ENCODE results near the gene CCDC124.
"Not testable (repeated sequence)": the region's sequence is repeated elsewhere in the genome, so short reads cannot be mapped to it uniquely, and the experiment has no call there.

The CCDC124 gene, protein sequence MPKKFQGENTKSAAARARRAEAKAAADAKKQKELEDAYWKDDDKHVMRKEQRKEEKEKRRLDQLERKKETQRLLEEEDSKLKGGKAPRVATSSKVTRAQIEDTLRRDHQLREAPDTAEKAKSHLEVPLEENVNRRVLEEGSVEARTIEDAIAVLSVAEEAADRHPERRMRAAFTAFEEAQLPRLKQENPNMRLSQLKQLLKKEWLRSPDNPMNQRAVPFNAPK

DNA sequence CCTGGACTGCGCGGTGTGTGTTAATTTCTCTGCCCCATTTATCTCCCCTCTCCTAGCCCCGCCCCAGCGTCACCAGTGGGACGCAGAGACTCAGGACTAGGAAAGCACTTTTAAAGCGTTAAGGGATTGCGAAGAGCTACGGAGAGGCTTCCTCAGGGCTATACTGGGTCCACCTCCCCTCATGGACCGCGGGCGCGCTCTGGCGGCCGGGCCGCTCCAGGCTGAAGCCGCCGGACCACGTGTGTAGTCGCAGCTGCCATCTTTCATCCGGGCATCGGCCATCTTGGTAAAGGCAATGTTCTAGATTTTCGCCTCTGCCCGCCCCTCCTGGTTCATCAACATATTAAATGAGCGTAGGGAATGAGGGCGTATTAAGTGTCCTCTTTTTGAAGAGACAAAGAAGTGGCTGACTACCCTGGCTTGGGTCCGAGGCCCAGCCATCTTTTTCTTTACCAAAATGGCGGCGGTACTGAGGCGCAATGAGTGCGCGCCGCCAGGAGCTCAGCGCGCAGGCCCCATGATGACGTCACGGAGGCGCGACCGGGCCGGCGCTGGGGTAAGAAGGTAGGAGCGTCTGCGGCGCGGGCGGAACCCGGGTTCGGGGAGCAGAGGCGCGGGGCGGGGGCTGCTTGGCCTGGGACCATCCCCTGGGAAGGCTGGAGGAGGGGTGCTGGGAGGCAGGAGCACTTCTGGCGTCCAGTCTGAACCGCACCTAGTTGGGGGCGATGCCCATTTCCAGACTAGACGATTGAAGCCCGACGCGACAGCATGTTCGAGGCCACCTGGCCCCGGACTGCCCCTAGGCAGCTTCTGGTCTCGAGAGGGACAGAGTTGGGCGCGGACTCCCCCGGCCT lies at the start of gene CCDC124:
CCDC124 (plus strand) TSS at position 531 of the 854 bp plus-strand sequence. CDS start 3,406 bp downstream, outside the sequence.
- DNase-seq: peak; percentile 94

DNA sequence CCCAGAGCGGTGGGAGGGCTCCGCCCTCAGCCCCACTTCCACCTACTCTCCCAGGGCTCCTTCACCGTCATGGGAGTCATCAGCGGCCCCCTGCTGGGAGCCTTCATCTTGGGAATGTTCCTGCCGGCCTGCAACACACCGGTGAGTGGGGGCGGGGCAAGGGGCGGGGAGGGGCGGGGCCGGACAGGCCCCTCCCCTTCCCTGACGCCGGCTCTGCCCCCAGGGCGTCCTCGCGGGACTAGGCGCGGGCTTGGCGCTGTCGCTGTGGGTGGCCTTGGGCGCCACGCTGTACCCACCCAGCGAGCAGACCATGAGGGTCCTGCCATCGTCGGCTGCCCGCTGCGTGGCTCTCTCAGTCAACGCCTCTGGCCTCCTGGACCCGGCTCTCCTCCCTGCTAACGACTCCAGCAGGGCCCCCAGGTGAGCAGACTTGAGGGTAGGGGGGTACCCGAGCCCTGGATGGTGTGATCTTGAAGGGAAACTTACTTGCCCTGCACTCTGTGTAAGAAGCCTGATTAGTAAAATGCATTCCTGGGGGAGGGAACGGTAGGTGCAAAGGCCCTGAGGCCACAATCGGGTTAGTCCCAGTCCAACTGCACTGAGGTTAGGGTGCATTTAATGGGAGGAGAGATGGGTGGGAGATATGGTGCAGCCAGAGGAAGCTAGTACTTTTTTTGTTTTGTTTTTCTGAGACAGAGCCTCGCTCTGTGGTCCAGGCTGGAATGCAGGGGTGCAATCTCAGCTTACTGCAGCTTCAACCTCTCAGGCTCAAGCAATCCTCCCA lies 49.0 kb upstream of the CCDC124 start:
- DNase-seq: no peak

DNA sequence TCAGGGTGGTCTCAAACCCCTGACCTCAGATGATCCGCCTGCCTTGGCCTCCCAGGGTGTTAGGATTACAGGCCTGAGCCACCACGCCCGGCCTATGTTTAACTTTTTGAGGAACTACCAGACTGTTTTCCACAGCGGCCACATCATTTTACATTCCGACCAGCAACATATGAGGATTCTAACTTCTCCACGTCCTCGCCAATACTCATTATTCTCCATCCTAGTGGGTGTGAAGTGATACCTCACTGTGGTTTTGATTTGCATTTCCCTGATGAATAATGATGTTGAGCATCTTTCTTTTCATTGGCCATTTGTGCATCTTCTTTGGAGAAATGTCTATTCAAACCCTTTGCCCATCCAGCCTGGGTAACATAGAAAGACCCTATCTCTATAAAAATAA lies 46.3 kb upstream of the CCDC124 start:
- DNase-seq: no peak

DNA sequence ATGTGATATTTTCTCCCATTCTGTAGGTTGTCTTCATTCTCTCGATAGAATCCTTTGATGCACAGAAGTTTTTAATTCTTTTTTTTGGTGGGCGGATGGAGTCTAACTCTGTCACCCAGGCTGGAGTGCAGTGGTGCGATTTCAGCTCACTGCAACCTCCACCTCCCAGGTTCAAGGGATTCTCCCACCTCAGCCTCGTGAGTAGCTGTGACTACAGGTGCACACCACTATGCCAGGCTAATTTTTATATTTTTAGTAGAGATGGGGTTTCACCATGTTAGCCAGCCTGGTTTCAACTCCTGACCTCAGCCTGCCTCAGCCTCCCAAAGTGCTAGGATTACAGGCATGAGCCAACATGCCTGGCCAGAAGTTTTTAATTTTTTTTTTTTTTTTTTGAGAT lies 45.6 kb upstream of the CCDC124 start:
- not testable (repeated sequence) for DNase-seq

DNA sequence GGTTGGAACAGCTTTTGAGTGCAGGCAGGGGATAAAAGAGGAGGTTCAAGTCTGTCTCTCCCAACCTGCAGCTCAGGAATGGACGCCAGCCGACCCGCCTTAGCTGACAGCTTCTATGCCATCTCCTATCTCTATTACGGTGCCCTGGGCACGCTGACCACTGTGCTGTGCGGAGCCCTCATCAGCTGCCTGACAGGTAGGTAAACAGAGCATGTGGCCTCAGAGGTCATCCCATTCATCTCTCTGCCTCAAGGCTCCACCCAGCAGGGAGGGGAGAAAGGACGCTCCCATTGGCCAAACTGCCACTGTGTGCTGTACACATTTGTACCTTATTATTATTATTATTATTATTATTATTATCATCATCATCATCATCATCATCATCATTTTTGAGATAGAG lies 44.6 kb upstream of the CCDC124 start:
- no peak for DNase-seq

DNA sequence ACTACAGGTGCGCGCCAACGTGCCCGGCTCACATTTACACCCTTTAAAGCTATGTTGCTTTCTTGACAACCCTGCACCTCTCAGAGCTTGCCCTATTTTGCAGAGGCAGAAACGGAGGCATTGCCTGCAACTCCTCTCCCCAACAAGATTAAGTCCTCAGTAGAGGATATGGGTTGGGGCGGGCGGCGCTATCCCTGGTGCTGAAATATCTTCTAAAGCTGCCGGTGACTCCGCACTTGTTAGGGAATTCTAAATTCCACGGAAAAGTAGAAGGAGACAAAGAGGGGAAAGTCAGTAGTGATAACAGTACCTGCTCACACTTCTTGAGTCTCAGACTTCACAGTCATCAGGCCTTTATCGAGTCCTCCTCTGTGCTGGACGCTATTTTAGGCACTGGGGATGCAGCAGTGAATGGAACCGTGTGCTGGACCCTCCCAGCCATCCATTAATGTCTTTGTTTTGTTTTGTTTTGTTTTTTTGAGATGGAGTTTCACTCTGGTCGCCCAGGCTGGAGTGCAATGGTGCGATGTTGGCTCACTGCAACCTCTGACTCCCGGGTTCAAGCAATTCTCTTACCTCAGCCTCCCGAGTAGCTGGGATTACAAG lies 43.1 kb upstream of the CCDC124 start:
- DNase-seq: no peak

DNA sequence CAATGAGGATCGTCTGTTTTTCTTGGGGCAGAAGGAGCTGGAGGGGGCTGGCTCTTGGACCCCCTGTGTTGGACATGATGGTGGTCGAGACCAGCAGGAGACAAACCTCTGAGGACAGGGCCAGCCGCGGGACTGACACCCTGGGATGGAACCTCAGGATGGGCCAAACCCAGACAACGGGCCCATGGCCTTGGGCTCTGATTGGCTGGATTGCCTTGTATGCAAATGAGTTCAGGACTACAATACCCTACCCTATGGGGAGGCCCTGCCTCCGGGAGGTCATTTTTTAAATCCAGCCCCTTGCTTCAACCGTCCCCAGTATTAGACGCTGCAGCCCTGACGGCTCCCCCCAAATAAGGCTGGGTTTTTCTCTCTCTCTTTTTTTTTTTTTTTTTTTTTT lies 39.0 kb upstream of the CCDC124 start:
- DNase-seq: no peak

DNA sequence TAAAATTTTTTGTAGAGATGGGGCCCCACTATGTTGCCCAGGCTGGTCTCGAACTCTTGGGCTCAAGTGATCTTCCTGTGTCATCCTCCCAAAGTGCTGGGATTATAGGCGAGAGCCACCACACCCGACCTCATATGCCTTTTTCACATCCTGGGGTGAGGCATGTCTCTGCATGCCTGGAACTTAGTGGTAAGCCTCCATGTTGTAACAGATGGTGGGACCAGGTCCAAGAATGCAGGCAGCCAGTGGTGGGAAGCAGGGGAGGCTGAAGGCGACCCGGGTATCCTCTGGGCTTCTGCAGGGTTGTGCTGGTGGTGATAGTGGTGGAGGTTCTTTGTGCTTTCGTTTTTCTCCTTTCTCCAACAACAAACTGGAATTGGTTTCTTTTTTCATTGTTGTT lies 30.1 kb upstream of the CCDC124 start:
- DNase-seq: no peak

DNA sequence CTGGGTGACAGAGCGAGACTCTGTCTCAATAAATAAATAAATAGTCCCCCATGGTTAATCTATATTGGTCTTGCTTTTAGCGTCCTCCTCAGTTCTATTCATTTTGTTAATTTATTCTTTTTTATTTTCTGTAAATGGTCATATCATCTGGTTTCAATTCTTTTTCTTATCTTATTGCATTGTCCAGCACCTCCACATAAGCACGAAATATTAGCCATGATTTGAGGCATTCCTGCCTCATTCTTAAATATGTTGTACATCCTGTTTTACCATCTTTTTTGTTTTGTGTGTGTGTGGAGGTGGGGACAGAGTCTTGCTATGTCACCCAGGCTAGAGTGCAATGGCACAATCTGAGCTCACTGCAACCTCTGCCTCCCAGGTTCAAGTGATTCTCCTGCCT lies 24.6 kb upstream of the CCDC124 start:
- no peak for DNase-seq

DNA sequence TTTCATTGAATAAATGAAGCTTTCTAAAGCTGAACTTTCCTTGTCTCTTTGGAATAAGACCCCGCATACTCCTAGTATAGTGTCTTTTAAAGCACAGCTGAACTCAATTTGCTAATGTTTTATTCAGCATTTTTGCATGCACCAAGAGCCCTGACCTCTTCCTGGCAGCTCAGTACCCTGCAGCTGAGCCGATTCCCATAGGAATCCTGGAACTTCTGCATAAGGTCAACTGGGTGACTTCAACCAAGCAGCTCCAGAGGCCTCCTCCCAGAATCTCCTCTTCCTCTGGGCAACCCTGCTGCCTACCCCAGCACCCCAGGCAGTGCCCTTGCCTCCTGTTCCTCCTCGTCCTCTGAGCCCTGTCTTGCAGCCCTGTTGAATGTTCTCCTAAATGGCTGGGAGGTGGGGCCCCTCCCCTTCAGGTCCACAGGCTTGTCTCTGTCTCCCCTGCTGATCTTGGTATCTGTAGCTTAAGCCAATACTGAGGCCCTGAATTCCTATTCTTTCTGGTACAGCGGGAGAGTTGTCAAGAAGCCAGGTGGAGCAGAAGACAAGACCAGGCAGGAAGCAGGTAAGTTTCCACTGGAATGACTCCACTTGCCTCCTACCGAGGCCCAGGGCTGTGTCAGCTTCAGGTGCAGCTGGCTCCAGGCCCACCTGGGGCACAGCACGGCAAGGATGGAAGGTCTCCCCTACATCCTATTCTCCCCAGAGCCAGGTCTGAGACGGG lies 23.6 kb upstream of the CCDC124 start:
- DNase-seq: no peak

DNA sequence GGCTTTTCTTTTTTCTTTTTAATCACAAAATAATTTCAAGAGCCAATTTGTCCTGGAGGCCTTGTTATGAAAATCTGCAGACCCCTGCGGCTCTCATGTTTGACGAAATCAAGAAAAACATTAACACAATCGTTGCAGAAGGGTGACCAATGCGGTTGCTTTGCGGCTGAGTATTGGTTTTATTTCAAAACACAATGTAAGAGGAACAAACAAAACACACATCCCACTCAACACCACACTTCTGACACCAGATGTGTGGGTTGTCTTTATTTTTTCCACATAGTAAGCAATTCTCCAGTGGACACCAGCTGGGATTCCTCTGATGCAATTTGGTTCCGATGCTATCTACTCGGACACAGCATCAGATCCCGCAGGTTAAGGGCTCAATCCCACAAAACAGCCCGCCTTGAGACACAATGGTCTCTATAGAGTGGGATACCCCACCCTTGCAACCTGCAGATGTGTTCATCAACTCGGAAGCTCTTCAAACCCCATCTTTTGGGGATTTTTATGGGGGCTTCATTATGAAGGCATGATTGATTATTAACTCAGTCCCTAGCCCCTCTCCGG lies 21.9 kb upstream of the CCDC124 start:
- DNase-seq: no peak

DNA sequence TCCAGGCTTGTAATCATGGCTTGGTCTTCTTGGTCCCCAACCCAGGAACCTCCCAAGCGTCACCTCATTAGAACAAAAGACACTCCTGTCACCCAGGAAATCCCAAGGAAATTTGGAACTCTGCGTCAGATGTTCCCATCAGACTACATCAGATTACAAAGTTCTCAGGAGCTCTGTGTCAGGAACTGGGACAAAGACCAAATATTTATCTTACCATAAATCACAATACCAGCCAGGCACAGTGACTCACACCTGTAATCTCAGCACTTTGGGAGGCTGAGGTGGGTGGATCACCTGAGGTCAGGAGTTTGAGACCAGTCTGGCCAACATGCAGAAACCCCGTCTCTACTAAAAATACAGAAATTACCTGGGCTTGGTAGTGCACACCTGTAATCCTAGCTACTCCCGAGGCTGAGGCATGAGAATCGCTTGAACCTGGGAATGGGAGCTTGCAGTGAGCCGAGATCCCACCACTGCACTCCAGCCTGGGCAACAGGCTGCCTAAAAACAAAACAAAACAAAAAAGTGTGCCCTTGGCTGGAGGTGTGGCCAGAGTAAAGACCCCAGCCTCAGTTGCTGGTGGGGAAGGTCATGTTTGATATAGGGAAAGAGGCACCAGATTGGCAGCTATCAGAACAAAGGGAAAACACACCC lies 16.7 kb upstream of the CCDC124 start:
- no peak for DNase-seq

DNA sequence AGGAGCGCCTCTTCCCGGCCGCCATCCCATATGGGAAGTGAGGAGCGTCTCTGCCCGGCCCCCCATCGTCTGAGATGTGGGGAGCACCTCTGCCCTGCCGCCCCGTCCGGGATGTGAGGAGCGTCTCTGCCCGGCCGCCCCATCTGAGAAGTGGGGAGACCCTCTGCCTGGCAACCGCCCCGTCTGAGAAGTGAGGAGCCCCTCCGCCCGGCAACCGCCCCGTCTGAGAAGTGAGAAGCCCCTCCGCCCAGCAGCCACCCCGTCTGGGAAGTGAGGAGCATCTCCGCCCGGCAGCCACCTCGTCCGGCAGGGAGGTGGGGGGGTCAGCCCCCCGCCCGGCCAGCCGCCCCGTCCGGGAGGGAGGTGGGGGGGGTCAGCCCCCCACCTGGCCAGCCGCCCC lies 14.7 kb upstream of the CCDC124 start:
- DNase-seq: not testable (repeated sequence)

DNA sequence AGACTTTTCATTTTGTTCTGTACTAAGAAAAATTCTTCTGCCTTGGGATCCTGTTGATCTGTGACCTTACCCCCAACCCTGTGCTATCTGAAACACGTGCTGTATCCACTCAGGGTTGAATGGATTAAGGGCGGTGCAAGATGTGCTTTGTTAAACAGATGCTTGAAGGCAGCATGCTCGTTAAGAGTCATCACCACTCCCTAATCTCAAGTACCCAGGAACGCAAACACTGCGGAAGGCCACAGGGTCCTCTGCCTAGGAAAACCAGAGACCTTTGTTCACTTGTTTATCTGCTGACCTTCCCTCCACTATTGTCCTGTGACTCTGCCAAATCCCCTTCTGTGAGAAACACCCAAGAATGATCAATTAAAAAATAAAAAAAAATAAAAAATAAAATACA lies 13.7 kb upstream of the CCDC124 start:
- not testable (repeated sequence) for DNase-seq

DNA sequence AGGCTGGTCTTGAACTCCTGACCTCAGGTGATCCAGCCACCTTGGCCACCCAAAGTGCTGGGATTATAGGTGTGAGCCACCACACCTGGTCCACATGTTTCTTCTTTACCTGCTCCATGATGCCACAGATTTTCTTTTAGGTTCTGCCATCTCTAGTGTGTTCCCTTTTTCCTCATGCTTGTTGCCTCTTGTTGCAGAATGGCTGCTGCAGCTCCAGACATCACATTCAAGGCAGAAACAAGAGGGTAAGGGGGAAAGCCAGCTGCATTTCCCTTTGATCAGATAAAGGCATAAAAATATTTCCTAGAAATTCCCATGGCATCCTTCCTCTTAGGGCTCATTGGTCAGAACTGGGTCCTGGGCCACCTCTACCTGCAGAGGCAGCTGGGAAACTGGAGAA lies 12.3 kb upstream of the CCDC124 start:
- no peak for DNase-seq

DNA sequence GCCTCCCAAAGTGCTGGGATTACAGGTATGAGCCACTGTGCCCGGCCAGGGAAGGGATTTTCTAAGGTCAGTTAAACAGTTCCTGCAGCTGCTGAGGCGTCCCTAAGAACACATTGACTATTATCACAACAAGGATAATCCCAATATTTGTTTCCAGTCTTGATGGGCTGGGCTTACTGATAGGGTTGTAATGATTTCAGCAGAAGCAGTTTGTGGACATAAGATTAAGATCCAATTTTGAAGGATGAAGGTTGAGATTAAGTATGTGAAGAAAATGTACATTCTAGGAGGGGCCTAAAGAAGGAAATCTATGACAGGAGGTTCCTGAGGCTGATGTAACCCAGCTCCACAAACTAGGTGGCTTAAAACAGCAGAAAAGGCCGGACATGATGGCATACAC lies 10.7 kb upstream of the CCDC124 start:
- no peak for DNase-seq

DNA sequence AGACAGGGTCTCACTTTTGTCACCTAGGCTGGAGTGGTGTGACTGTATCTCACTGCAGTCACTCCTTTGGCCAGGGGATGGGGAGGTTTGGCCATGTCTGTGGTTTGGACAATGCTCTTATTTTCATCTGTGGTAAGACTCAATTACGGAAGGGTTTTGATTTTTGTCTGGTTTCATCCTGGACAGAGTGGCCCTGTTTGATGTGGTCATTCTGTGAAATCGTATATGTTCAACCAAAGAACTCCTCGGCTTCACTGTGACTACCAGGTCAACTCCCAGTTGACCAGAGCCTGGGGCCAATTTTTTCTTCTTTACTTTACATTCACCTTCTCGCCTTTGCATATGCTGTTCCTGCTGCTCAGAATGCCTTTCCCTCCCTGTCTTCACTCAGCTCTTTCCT lies 6.8 kb upstream of the CCDC124 start:
- no peak for DNase-seq

DNA sequence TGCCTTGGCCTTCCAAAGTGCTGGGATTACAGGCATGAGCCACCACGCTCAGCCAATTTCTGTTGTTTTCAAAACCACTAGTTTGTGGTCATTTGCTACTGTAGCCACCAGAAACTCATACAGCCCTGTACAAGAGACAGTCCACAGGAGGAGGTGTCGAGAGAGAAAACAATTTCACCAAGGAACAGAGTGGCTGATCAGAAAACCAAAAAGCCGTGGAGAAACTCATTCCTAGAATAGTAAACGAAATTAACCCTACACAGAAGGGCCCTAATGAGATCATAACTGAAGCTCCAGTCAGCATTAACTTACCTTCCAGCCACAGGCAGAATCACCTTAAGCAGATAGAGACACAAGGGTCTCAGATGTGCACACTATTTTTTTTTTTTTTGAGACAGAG lies 3.8 kb upstream of the CCDC124 start:
- no peak for DNase-seq

DNA sequence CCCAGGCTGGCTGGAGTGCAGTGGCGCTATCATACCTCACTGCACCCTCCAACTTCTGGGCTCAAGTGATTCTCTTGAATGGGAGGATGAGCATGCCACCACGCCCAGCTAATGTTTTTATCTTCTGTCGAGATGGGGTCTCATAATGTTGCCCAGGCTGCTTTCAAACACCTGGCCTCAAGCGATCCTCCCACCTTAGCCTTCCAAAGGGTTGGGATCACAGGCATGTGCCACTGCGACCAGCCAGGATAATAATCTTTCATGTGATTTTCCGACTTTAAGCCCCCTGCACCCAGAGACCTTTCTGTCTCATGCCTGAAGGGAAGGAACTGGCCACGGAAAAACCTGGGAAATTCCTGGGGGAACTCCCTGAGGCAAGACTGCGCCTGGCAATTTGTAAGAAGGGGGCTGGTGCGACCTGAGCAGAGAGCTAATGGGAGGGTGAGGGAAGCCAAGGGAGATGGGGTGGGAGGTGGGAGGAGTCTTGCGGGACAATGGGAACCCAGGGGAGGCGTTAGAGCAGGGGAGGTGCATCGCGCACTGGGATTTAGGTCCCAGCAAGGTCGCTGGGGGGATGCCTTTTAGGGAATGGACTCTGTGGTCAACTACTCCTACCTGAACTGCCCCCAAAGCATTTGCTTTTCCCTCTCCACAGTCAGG lies 1.2 kb upstream of the CCDC124 start:
- no peak for DNase-seq

DNA sequence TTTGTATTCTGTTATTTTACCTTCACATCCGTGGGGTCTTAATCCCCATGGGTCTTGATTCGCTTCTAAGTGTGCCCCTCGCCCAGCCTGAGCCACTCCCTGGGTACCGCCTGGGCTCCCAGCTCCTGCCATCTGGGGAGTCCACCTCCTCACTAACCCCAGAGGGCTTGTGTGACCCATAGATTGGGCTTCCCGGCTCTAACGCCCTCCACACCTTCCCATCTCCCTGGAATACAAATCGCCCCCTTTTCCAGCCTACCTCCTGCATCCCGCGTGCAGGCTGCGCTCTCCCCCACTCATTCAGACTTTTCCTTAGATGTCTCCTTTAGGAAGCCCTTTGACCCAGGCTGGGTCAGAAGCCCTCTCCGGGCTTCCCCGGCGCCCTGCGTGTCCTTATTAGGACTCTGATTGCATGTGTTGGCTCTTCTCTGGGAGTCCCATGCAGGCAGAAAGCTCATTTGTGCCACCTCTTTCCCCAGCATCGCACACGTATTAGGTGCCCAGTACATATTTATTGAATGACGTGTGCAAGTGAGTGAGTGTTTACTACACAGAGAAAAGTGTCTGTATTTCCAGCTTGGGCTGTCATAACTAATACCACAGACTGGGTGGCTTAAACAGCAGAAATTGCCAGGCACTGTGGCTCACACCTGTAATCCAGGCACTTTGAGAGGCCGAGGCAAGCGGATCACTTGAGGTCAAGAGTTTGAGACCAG lies 757 bp downstream of the CCDC124 start:
- DNase-seq: no peak

All from CD4-positive, alpha-beta T cell treated with Interleukin-12 subunit alpha and Interleukin-12 subunit beta, for 1 hour (primary cell).